GM23338 (cell line): ENCODE measurements around the gene ULK4.

ENCODE experiments used
- CREB1 ChIP-seq: fragments of 250-450 bp; sonication (Bioruptor Pico); IDR thresholded peaks from 2 replicates; pipeline ENCODE4 v1.5.0; 2020; ENCODE audit warnings: low read depth, mild to moderate bottlenecking, moderate library complexity
- CTCF ChIP-seq, 2 experiments: fragments of 200-600 bp in 1 of 2; sonication (generic) in 1 of 2; conservative IDR thresholded peaks; 2 replicates each; pipeline versions ENCODE4 v1.5.1 to v1.6.1; 2016 to 2017; ENCODE audit warnings: antibody characterized with exemption in 2 of 2, low read depth in 2 of 2, mild to moderate bottlenecking in 2 of 2, moderate library complexity in 1 of 2
- ETS1 ChIP-seq: IDR thresholded peaks from 2 replicates; pipeline ENCODE4 v1.6.1; 2016; ENCODE audit warnings: antibody characterized with exemption
- EZH2 ChIP-seq: fragments of 200-600 bp; sonication (generic); IDR thresholded peaks from one replicate; pipeline ENCODE4 v1.8.0; 2017; ENCODE audit warnings: antibody characterized with exemption, mild to moderate bottlenecking, low read depth; ENCODE audit not compliant: unreplicated experiment
- EZH2phosphoT487 ChIP-seq: fragments of 200-600 bp; sonication (generic); IDR thresholded peaks from one replicate; pipeline ENCODE4 v1.8.1; 2018; ENCODE audit warnings: antibody characterized with exemption; ENCODE audit not compliant: unreplicated experiment
- JUNB ChIP-seq: IDR thresholded peaks from one replicate; pipeline ENCODE4 v1.6.1; 2016; ENCODE audit warnings: antibody characterized with exemption; ENCODE audit not compliant: unreplicated experiment
- NANOG ChIP-seq: IDR thresholded peaks from 2 replicates; pipeline ENCODE4 v1.6.1; 2016; ENCODE audit warnings: antibody characterized with exemption, borderline replicate concordance
- POLR2AphosphoS5 ChIP-seq: IDR thresholded peaks from 2 replicates; pipeline ENCODE4 v1.6.1; 2016; ENCODE audit warnings: antibody characterized with exemption, low read depth
- REST ChIP-seq: IDR thresholded peaks from one replicate; pipeline ENCODE4 v1.6.1; 2018; ENCODE audit warnings: antibody characterized with exemption; ENCODE audit not compliant: unreplicated experiment
- STAT1 ChIP-seq: IDR thresholded peaks from one replicate; pipeline ENCODE4 v1.6.1; 2016; ENCODE audit warnings: antibody characterized with exemption; ENCODE audit not compliant: unreplicated experiment
- ZNF114 ChIP-seq: fragments of 250-450 bp; sonication (Bioruptor Pico); IDR thresholded peaks from 2 replicates; pipeline ENCODE4 v1.5.0; 2020; ENCODE audit warnings: mild to moderate bottlenecking, moderate library complexity
- ZNF331 ChIP-seq: fragments of 250-450 bp; sonication (Bioruptor Pico); IDR thresholded peaks from 2 replicates; pipeline ENCODE4 v1.5.0; 2020; ENCODE audit warnings: low read depth, mild to moderate bottlenecking, moderate library complexity
- ZNF462 ChIP-seq: fragments of 250-450 bp; sonication (Bioruptor Pico); IDR thresholded peaks from 2 replicates; pipeline ENCODE4 v1.5.0; 2020; ENCODE audit warnings: mild to moderate bottlenecking, moderate library complexity

- no peak for TF ChIP-seq CTCF (conservative IDR thresholded peaks at IDR 0.05; ENCODE audit: low read depth in 2 of 2)
- no peak for TF ChIP-seq ZNF114 (CRISPR knock-in tag)
- no peak for TF ChIP-seq EZH2
- no peak for TF ChIP-seq EZH2phosphoT487
- no peak for TF ChIP-seq POLR2AphosphoS5
- TF ChIP-seq REST, result no peak
- TF ChIP-seq CREB1 (CRISPR knock-in tag), result no peak
- TF ChIP-seq ETS1, result no peak
- no peak for TF ChIP-seq NANOG
- no peak for TF ChIP-seq JUNB
- TF ChIP-seq ZNF331, result no peak
- no peak for TF ChIP-seq STAT1
- no peak for TF ChIP-seq ZNF462 (CRISPR knock-in tag)
Measured at GRCh38 chr3:41498847-41499246, 463.1 kb downstream of the ULK4 start.
